T-cell (primary cell): ENCODE results near the gene CCDC69. TPM values are rescaled to one million over a fixed set of nuclear protein-coding genes. Genes with fewer than 3 reads are reported as not detected.
A peak's percentile ranks its signal among the peaks of the same experiment; 100 is the strongest.

Experiments
- ATAC-seq, 4 experiments: fragments of 200-7000 bp in 3 of 4; fragments of 150-1000 bp in 1 of 4; cut with Tn5 transposase; replicated peaks in 1 of 4; 1 replicate in 3 of 4; 2 replicates in 1 of 4; pipeline ENCODE4 v1.10.0; 2021; ENCODE audit warnings: moderate library complexity in 3 of 4, mild to moderate bottlenecking in 2 of 4, moderate number of reproducible peaks in 1 of 4
- CTCF ChIA-PET, 2 donors: fragments of 300-600 bp; sonication (Branson Sonifier 250); formaldehyde crosslinking; loops; one replicate each; lab custom pipeline; 2022; ENCODE audit warnings: antibody characterized with exemption in 2 of 2; lab: Charles Lee
- POLR2A ChIA-PET, 2 donors: fragments of 300-600 bp; sonication (Branson Sonifier 250); formaldehyde crosslinking; loops; one replicate each; lab custom pipeline; 2022; ENCODE audit warnings: antibody characterized with exemption in 2 of 2; lab: Charles Lee
- DNase-seq, 35 experiments: peaks; one replicate each; pipeline versions ENCODE4 v3.0.0 to v3.0.0-alpha.2; 2013 to 2023
- H3K27ac ChIP-seq: one replicate; pipeline ENCODE4 v1.5.1; 2013; ENCODE audit warnings: low read length
- H3K27me3 ChIP-seq, 2 experiments: replicated peaks in 1 of 2; 1 replicate in 1 of 2; 2 replicates in 1 of 2; pipeline versions ENCODE4 v1.6.1 to v1.7.0; 2013; ENCODE audit warnings: low read length in 1 of 2, mixed read lengths in 1 of 2; ENCODE audit not compliant: control insufficient read depth in 2 of 2, insufficient read depth in 2 of 2; ENCODE audit errors: extremely low read depth in 1 of 2
- H3K36me3 ChIP-seq, 2 donors: 1 replicate in 1 of 2; 2 replicates in 1 of 2; pipeline versions ENCODE4 v1.6.1 to v1.7.0; 2013; ENCODE audit warnings: low read length in 1 of 2; ENCODE audit not compliant: control insufficient read depth in 2 of 2, insufficient read depth in 1 of 2; ENCODE audit errors: extremely low read depth in 1 of 2
- H3K4me1 ChIP-seq, 2 experiments: 1 replicate in 1 of 2; 2 replicates in 1 of 2; pipeline versions ENCODE4 v1.6.1 to v1.7.0; 2013; ENCODE audit warnings: low read length in 2 of 2, mixed read lengths in 1 of 2; ENCODE audit not compliant: insufficient read depth in 2 of 2, control insufficient read depth in 1 of 2; ENCODE audit errors: extremely low read depth in 1 of 2
- H3K4me3 ChIP-seq, 2 donors: 1 replicate in 1 of 2; 2 replicates in 1 of 2; pipeline versions ENCODE4 v1.5.1 to v1.7.0; 2013; ENCODE audit warnings: mild to moderate bottlenecking in 2 of 2, low read length in 1 of 2, moderate library complexity in 1 of 2; ENCODE audit not compliant: control insufficient read depth in 1 of 2; ENCODE audit errors: extremely low read depth in 1 of 2
- H3K9me3 ChIP-seq: 2 replicates; pipeline ENCODE4 v1.7.0; 2013
- H3K27ac Mint-ChIP-seq, 2 donors: one replicate each; pipeline ENCODE4 v1.8.0; 2020 to 2021; ENCODE audit warnings: mild to moderate bottlenecking in 2 of 2, mixed read lengths in 2 of 2
- H3K27me3 Mint-ChIP-seq, 2 donors: one replicate each; pipeline ENCODE4 v1.8.0; 2021 to 2022; ENCODE audit warnings: mixed read lengths in 2 of 2
- H3K36me3 Mint-ChIP-seq: one replicate; pipeline ENCODE4 v1.8.0; 2021; ENCODE audit warnings: mixed read lengths
- H3K4me1 Mint-ChIP-seq, 3 donors: one replicate each; pipeline ENCODE4 v1.8.0; 2020 to 2022; ENCODE audit warnings: mixed read lengths in 3 of 3, mild to moderate bottlenecking in 1 of 3
- H3K4me3 Mint-ChIP-seq, 3 donors: one replicate each; pipeline ENCODE4 v1.8.0; 2020 to 2022; ENCODE audit warnings: mild to moderate bottlenecking in 3 of 3, mixed read lengths in 3 of 3, moderate library complexity in 3 of 3
- H3K9me3 Mint-ChIP-seq, 3 donors: one replicate each; pipeline ENCODE4 v1.8.0; 2020 to 2022; ENCODE audit warnings: mixed read lengths in 3 of 3
- WGBS: methylation state at CpG from one replicate; pipeline ENCODE4 v1.1.5; 2013; ENCODE audit warnings: missing lambda C conversion rate; ENCODE audit not compliant: insufficient coverage; 5-methylcytosine and 5-hydroxymethylcytosine counted together
- total RNA-seq, 35 experiments: library from RNA in 6 of 35; stranded (reverse) in 6 of 35; fragments of 120-200 nt in 1 of 35; gene quantifications; one replicate each; pipeline versions ENCODE4 v1.2.1 to v1.2.4 and lab custom pipeline; 2013 to 2026

Gene CCDC69
- total RNA-seq, 5 donors from 2014 or later (not counting 1 experiment from before 2014, with no cell fraction given): 86.3 to 112 (median 93.5) TPM

- Histone ChIP-seq H3K36me3 (peaks cover 2 to 23% of the 10 kb centered on the region in 2 donors), H3K4me3 (no peak overlapping the region), H3K9me3 (no peaks in the 10 kb centered on the region), H3K4me1 (peaks cover 72 to 97% of the 10 kb centered on the region in 2 experiments), H3K27ac (peak overlapping the region; percentile 94), H3K27me3 (no peaks in the 10 kb centered on the region)
- no peak for ATAC-seq
- ChIA-PET POLR2A (no interaction called here), CTCF (no interaction called here)
- Mint-ChIP-seq H3K9me3 (no peaks in the 10 kb centered on the region), H3K27me3 (no peaks in the 10 kb centered on the region), H3K27ac (peak overlapping the region; percentile 97 to 99), H3K4me3 (peak overlapping the region in 1 of 3 donors; percentile 88), H3K36me3 (peaks cover 46% of the 10 kb centered on the region), H3K4me1 (peaks cover 93 to 96% (median 93%) of the 10 kb centered on the region in 3 donors)
- DNase-seq: no peak
- 60% methylated on average over 2 of the region's 6 CpGs for WGBS
These were observed 5.7 kb downstream of the CCDC69 start for GRCh38 chr5:151218177-151218576.

DNA sequence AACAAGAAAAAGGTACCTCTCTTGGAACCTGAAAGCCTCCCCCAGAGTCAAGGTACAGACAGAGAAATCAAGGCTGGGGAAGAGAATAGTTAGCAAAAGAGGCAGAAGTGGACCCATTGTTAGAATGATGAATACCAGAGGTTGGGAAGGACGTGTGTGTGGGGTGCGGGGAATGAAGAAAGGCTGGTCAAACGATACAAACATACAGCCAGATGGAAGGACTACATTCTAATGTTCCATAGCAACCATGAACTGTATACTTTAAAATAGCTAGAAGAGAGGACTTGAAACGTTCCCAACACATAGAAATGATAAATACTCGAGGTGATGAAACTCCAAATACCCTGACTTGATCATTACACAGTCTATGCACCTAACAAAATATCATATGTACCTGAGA, 7.1 kb downstream of the CCDC69 start:
- POLR2A ChIA-PET: no interaction called here
- CTCF ChIA-PET: no interaction called here
- Mint-ChIP-seq H3K36me3 (peaks cover 52% of the 10 kb centered on the region), H3K9me3 (no peaks in the 10 kb centered on the region), H3K4me3 (peak overlapping the region in 1 of 3 donors; percentile 85), H3K27ac (peak overlapping the region; percentile 80 to 97), H3K27me3 (no peaks in the 10 kb centered on the region), H3K4me1 (peaks cover 93 to 95% (median 94%) of the 10 kb centered on the region in 3 donors)
- Histone ChIP-seq H3K9me3 (no peaks in the 10 kb centered on the region), H3K27ac (peak overlapping the region; percentile 94), H3K4me3 (no peak overlapping the region), H3K4me1 (peaks cover 69 to 97% of the 10 kb centered on the region in 2 experiments), H3K27me3 (no peaks in the 10 kb centered on the region), H3K36me3 (peaks cover 0 to 19% of the 10 kb centered on the region in 2 donors)
- DNase-seq (no peak), ATAC-seq (no peak)
- no CpG with 5 or more reads among the region's 5 CpGs for WGBS

DNA sequence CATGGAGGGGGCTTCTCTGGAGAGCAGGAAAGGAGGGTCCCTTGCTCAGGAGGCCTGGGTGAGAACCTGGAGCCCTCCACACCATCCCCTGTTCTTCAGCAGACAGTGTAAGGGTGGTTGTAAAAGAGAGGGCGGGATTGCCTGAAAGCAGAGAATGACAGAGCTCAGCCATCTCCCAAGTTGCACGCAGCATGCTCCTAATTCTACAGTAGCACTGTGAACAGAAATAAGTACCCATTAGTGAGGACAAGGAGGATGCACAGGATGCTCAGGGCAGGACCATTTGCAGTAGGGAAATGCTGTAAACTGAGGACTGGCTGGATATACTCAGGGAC, 8.4 kb downstream of the CCDC69 start:
- H3K4me3 ChIP-seq: peak overlapping the region in 1 of 2 donors; percentile 66
- POLR2A ChIA-PET: interaction anchor here (0.6 to 2.4 kb wide), 5 partner anchors 8 to 93 kb away, joined by 4 to 19 read pairs (median 6); partner anchors contain the start of gene CCDC69 (in 2 of the 2)
- no peak for DNase-seq

DNA sequence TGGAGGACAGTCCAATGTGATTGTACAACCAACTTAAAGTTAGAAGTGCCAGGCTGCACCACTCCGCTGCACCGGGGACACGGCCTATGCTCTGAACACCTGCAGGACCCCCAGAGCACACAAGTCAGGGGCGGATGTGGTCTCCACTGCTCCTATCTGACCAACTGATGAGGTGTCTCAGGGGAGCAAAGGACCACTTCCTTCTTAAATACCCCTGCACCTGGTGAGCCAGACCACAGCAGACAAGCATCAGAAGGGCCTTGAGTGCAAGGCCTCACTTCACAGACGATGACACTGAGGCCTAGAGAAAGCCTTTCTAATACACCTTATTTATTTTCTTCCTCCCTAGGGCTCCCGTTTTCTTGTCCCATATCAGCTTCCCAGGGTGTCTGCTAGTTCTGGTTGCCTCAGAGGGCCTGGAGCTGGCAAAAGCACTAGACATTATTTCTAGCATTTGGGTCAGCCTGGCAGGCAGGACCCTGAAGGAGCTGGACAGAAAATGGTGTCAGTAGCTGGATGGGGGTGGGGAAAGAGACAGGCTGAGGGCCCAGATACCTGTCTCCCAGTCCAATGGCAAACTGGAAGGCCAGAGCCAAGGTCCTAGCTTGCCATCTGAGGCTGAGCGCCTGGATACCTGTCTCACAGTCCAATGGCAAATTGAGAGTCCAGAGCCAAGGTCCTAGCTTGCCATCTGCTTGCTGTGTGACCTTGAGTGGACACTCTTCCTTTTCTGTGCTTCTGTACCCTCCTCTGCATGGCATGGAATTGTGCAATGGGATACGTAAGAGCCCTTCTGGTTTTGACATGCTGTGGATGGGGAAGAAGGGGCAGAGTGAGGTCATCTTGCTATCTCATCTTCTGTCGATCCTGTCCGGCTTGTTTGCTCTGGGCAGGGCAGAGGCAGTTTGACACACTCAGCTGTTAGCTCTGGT, 9.0 kb downstream of the CCDC69 start:
- DNase-seq: peak in 15 of 35 experiments; percentile 11 to 63 (median 32)
- Mint-ChIP-seq H3K4me3 (peak overlapping the region; percentile 72 to 85 (median 80)), H3K4me1 (peaks cover 90 to 92% (median 90%) of the 10 kb centered on the region in 3 donors), H3K36me3 (peaks cover 37% of the 10 kb centered on the region), H3K9me3 (no peaks in the 10 kb centered on the region), H3K27me3 (no peaks in the 10 kb centered on the region), H3K27ac (peak overlapping the region; percentile 97 to 98)
- Histone ChIP-seq H3K4me1 (peaks cover 64 to 97% of the 10 kb centered on the region in 2 experiments), H3K9me3 (no peaks in the 10 kb centered on the region), H3K4me3 (peak overlapping the region; percentile 61 to 66), H3K27ac (peak overlapping the region; percentile 91), H3K36me3 (peaks cover 0 to 15% of the 10 kb centered on the region in 2 donors), H3K27me3 (no peaks in the 10 kb centered on the region)
- WGBS: 21% methylated on average over 7 of the region's 10 CpGs
- ChIA-PET CTCF (interaction anchor here (0.7 to 4.3 kb wide), 6 partner anchors 9 to 65 kb away, joined by 3 to 28 read pairs (median 10); partner anchors contain the start of gene CCDC69 (in 2 of the 2)), POLR2A (interaction anchor here (0.5 to 2.4 kb wide), 11 partner anchors 8 to 804 kb away, joined by 3 to 19 read pairs (median 4); partner anchors contain the start of genes CCDC69 (in 2 of the 2), ANXA6 (in 1 of the 2) and RBM22 (in 1 of the 2))
- ATAC-seq: peak; percentile 2 to 30 (median 20)

More for the DNA sequence above, 8.4 kb downstream of the CCDC69 start:
- Histone ChIP-seq H3K27ac (peak overlapping the region; percentile 91), H3K9me3 (no peaks in the 10 kb centered on the region), H3K36me3 (peaks cover 0 to 15% of the 10 kb centered on the region in 2 donors), H3K27me3 (no peaks in the 10 kb centered on the region), H3K4me1 (peaks cover 68 to 97% of the 10 kb centered on the region in 2 experiments)
- ATAC-seq: no peak
- no CpG with 5 or more reads among the region's 2 CpGs for WGBS
- H3K4me1 Mint-ChIP-seq: peaks cover 92 to 95% (median 93%) of the 10 kb centered on the region in 3 donors
- CTCF ChIA-PET: interaction anchor here (0.6 to 4.3 kb wide), 6 partner anchors 8 to 85 kb away, joined by 3 to 28 read pairs (median 4); partner anchors contain the start of gene CCDC69 (in 1 of the 2)
- no peaks in the 10 kb centered on the region for H3K9me3 Mint-ChIP-seq
- no peaks in the 10 kb centered on the region for H3K27me3 Mint-ChIP-seq
- peak overlapping the region; percentile 14 to 85 (median 72) for H3K4me3 Mint-ChIP-seq
- peaks cover 41% of the 10 kb centered on the region for H3K36me3 Mint-ChIP-seq
- H3K27ac Mint-ChIP-seq: peak overlapping the region; percentile 97 to 98

DNA sequence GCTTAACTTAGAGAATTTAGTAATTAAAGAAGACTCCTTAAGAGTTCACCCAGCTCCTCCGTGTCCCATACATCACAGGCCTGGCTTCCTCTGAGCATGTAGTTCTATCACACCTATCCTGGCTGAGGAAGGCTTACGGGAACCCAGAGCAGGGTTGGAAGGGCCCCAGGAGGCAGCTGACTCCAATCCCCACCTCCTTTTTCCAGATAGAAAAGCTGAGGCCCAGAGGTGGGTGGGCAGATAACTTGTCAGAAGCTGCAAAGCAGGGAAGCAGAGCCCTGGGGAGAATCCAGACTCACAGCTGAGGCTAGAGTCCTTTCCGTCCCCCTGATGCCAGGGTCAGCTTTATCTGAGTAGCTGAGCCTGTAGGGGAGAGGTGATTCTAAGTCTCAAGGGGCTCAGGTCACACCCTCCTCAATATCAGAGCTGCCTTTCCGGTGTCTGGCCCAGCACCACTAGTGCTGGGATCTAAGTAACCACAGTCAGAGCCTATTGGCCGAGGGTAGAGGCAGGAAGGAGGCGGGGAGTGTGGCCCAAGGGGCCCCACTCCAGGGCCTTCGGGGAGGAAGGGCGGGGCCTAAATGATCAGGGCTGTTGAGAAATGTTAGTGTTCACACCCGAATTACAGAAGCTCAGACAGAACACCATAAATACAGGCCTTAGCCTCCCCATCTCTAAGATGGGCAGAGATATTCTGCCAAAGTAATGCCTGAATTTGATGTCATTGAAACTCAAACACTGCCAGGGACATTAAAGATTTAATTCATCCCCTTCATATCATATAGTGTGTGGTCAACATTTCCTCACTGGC, 9.9 kb downstream of the CCDC69 start:
- WGBS: 0% methylated on average over 1 of the region's 9 CpGs
- peaks cover 0 to 15% of the 10 kb centered on the region in 2 donors for H3K36me3 ChIP-seq
- Mint-ChIP-seq H3K4me3 (peak overlapping the region; percentile 72 to 85 (median 80)), H3K36me3 (peaks cover 33% of the 10 kb centered on the region), H3K9me3 (no peaks in the 10 kb centered on the region), H3K27me3 (no peaks in the 10 kb centered on the region), H3K27ac (peak overlapping the region; percentile 97 to 98), H3K4me1 (peaks cover 89 to 92% (median 90%) of the 10 kb centered on the region in 3 donors)
- H3K27me3 ChIP-seq: no peaks in the 10 kb centered on the region
- peaks cover 61 to 97% of the 10 kb centered on the region in 2 experiments for H3K4me1 ChIP-seq
- CTCF ChIA-PET: interaction anchor here (0.5 to 4.3 kb wide), 10 partner anchors 10 to 1483 kb away, joined by 3 to 28 read pairs (median 5); partner anchors contain the start of genes CCDC69 (in 2 of the 2), GM2A (in 1 of the 2) and RBM22 (in 1 of the 2)
- H3K27ac ChIP-seq: peak overlapping the region; percentile 91
- ATAC-seq (peak; percentile 80 to 94 (median 92)), DNase-seq (peak; percentile 73 to 91 (median 85))
- POLR2A ChIA-PET: interaction anchor here (0.5 to 2.4 kb wide), 14 partner anchors 9 to 803 kb away, joined by 3 to 19 read pairs (median 4); partner anchors contain the start of genes CCDC69 (in 2 of the 2), ANXA6 (in 1 of the 2) and RBM22 (in 1 of the 2)
- no peaks in the 10 kb centered on the region for H3K9me3 ChIP-seq
- H3K4me3 ChIP-seq: peak overlapping the region; percentile 61 to 87
